Stimulated activated naive CD4-positive, alpha-beta T cell treated with Interleukin-2 at 50 U/mL for 16 hours (primary cell): Measurements from ENCODE around the gene GRIN1.

Source experiments
- DNase-seq: peaks from one replicate; lab custom pipeline; 2025; lab: John Stamatoyannopoulos, UW

Gene GRIN1

GRCh38 chr9:137148242-137148641 is 9.3 kb downstream of the GRIN1 start:
- DNase-seq, result no peak

GRCh38 chr9:137148661-137149060 is 9.7 kb downstream of the GRIN1 start:
- no peak for DNase-seq

GRCh38 chr9:137149363-137149762 is 10.4 kb downstream of the GRIN1 start:
- DNase-seq, result no peak

- no peak for DNase-seq
Observed at GRCh38 chr9:137149942-137150616, 11.1 kb downstream of the GRIN1 start.

- DNase-seq, result peak; percentile 19
Observed at GRCh38 chr9:137150617-137151457, 11.9 kb downstream of the GRIN1 start.

DNA sequence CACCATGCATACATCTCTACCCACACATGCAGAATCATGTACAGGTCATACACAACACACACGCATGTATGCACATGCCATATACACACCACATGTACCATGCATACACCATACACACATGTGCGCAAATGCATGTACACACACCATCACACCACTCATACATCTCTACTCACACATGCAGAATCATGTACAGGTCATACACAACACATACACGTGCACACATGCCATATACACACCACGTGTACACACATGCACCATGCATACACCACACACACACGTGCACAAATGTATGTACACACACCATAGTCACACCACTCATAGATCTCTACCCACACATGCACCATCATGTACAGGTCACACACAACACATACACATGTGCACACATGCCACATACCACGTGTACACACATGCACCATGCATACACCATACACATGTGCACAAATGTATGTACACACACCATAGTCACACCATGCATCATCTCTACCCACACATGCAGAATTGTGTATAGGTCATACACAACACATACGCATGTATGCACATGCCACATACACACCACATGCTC is 14.0 kb downstream of the GRIN1 start:
- no peak for DNase-seq

DNA sequence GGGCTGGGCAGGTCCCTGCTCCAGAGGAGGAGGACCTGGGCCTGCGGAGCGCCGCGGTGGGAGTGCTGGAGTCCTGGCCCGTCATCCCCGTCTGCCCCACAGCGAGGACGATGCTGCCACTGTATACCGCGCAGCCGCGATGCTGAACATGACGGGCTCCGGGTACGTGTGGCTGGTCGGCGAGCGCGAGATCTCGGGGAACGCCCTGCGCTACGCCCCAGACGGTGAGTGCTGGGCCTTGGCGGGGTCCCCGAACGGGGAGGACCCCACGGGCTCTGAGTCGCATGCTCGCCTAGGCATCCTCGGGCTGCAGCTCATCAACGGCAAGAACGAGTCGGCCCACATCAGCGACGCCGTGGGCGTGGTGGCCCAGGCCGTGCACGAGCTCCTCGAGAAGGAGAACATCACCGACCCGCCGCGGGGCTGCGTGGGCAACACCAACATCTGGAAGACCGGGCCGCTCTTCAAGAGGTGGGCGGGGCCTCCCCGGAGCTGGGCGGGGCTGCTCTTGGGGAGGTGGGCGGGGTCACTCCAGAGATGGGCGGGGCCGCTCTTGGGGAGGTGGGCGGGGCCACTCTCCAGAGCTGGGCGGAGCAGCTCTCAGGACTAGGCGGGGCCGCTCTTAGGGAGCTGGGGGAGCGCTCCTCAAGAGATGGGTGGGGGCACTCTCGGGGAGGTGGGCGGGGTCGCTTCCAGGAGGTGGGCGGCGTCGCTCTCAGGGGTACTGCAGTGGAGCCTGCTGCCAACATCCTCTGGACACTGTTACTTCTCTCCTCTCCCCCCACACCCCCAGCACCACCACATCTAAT is 17.8 kb downstream of the GRIN1 start:
- DNase-seq, result peak; percentile 50

DNA sequence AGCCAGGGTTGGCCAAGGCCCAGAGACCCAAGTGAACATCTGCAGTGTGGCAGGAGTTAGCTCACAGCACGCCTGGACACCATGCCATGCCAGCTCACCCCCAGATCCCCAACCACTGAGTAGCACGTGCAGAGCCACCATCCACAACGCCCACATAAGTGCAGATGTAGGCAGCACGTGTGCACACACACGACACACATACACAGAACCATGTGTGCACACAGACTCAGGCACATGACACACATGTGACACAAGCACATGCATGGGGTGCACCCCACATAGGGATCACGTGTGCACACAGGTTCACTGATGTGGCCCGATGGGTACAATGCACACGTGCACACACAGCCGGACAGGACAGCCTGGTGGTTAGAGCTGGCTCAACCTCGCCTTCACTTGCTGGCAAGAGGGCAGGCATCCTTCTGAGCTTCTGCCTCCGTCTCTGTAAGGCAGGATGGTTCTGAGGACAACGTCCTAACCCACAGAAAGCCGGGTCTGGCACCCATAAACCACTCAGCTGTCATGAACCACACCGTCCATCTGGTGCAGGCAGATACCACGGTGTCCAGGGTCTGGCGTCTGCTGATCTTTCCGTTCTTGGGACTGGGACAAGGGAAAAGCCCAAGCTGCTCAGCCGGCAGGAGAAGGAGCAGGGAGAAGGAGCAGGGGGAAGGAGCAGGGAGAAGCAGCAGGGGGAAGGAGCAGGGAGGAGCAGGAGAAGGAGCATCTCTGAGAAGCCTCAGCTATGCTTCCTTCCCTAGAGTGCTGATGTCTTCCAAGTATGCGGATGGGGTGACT is 18.9 kb downstream of the GRIN1 start:
- DNase-seq, result no peak

DNA sequence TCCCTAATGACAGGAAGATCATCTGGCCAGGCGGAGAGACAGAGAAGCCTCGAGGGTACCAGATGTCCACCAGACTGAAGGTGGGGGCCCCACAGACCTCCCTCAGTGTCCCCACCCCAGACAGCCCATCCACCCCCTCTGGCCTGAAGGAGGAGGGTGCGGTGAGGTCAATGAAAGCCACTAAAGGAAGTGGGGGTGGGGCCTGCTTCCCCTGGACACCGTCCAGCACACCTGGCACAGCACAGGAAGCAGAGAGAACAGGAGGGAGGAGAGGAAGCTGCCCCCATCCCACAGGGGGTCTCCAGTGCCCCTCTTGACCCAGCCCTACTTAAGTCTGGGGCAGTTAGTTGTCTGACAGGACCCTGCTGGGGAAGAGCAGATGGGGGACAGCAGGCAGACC is 19.7 kb downstream of the GRIN1 start:
- DNase-seq, result no peak

DNA sequence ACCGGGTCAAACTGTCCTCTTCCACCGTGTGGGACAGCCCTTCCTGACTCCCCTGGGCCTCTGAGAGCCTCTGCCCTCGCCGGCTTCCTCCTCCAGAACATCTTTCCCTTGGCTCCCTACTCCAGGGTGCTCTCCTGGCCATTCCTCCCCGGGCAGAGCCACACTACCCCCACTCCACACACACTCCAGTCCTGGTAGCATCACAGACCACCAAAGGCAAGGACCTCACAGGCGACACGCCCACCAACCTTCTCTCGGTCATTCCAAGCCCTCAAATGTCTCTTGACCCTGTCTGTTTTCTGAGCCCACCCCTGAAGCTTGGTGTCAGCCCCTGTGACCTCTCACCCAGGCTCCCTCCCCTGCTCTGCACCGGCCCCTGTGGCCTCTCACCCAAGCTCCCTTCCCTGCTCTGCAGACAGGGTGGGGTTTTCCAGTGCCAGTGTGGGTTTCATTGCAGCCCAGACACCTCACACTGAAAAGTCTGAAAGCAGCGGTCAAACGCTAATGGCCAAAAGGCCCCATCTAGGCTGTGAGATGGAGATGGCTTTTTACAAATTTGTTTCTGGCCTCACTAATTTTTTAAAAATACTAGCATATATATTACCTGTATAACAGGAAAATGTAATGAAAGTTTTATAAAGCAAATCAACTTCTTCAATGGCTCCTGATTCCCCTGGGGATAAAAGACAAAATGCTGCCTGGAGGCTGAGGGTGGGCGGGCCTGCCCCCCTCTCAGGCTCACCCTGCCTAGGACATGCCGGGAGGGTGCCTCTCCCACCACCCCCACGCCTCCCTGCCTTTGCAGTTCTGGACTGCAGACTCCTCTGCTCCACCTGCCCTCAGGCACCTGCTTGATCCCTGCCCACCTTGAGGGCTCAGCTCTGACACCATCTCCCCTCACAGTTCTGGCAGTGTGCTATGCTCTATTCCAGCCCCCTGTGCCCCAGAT is 20.4 kb downstream of the GRIN1 start:
- DNase-seq, result no peak

GRCh38 chr9:137160054-137160425 is 21.1 kb downstream of the GRIN1 start:
- DNase-seq, result no peak

DNA sequence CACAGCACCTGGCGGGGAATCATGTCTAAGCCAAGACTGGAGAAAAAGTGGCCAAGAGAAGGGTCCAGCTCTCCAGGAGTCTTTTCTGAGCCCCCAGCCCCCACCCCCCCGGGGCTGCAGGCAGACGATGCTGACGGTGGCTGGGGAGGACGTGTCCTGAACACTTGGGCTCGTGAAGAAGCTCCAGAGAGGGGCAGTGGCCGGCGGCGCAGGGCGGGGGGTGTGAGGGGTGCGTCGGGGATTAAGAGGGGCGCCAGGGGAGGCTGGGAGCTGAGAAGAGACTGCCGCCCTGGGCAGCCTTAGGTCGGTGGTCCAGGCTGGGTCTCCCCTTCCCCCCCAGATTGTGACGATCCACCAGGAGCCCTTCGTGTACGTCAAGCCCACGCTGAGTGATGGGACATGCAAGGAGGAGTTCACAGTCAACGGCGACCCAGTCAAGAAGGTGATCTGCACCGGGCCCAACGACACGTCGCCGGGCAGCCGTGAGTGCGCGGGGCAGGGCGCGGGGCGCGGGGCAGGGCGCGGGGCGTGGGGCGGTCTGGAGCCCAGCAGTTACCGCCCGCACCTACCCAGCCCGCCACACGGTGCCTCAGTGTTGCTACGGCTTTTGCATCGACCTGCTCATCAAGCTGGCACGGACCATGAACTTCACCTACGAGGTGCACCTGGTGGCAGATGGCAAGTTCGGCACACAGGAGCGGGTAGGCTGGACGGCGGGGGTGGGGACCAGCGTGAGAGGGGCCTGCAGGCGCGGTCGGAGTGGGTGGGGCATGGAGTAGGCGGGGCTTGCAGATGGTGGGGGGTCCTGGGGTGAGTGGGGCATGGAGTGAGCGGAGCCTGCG is 22.0 kb downstream of the GRIN1 start:
- no peak for DNase-seq

DNA sequence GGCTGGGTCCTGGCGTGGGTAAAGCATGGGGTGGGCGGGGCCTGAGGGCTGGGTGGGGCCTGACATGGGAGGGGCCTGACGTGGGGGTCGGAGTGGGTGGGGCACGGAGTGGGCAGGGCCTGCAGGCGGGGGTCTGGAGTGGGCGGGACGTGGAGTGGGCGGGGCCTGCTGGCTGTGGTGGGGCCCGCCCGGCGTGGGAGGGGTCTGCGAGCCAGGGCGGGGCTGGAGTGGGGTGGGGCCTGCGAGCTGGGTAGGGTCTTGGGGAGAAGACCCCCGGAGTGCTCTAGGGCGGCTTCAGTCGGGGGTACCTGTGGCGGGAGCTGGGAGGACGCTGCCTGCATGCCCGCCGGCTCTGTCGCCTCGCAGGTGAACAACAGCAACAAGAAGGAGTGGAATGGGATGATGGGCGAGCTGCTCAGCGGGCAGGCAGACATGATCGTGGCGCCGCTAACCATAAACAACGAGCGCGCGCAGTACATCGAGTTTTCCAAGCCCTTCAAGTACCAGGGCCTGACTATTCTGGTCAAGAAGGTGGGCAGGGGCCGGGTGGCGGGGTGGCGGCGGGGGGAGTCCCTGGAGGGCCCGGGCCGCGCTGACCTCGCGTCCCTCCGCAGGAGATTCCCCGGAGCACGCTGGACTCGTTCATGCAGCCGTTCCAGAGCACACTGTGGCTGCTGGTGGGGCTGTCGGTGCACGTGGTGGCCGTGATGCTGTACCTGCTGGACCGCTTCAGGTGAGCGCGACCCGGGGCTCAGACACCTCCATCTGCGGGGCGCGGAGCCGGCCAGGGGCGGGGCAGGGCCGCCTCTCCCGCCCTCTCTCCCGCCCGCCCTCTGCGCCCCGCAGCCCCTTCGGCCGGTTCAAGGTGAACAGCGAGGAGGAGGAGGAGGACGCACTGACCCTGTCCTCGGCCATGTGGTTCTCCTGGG is 22.9 kb downstream of the GRIN1 start:
- no peak for DNase-seq

- peak; percentile 5 for DNase-seq
Observed at GRCh38 chr9:137162505-137163364, 23.8 kb downstream of the GRIN1 start.

- DNase-seq, result no peak
Observed at GRCh38 chr9:137163365-137163715, 24.4 kb downstream of the GRIN1 start.

- no peak for DNase-seq
Observed at GRCh38 chr9:137163805-137164204, 24.9 kb downstream of the GRIN1 start.
